GM19240 (cell line): ENCODE results near the gene LYPD4.

Experiments
- DNase-seq: peaks from one replicate; pipeline ENCODE4 v3.0.0; 2011; ENCODE audit warnings: low spot score; ENCODE audit not compliant: insufficient read length

The LYPD4 gene

GRCh38 chr19:41872775-41873647 lies 28.5 kb upstream of the LYPD4 start:
- DNase-seq = no peak

- DNase-seq = no peak
These were observed 27.9 kb upstream of the LYPD4 start for GRCh38 chr19:41872384-41872774.

DNA sequence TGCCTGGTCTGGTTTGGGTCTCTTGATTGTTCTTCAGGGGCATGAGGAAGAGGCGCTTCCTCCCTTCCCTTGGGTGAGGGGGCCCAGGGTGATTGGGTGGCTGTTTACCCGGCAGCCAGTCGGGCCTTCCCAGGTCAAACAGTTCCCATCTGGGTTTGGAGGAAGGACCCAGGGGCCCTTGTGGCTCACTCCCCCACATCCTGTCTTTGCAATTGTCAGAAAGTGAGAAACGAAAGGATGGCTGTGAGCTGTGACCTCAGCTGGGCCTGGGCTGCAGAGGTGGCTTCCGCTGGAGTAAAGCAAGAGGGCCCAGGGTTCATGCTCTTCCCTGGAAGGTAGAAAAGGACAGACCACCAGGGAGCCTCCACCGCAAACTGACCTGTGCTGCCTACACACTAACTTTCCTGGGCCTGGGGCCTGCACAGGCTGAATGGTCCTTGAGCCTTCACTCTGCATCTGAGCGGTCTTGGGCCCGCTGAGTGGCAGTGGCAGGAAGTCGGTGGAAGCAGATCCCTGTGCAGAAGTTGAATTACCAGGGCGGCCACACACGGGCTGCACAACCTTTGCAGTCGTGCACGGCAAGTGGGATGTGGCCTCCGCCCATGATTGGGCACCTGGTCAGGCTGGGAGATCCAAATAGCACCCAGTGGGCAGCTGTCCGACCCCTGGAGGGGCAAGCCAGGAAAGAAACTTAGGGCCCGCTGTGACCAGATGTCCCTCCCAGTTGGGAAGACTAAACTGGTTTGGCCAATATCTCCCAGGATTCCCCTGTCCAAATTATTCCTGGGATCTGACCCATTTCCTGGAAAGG lies 27.3 kb upstream of the LYPD4 start:
- DNase-seq = peak; percentile 63

DNA sequence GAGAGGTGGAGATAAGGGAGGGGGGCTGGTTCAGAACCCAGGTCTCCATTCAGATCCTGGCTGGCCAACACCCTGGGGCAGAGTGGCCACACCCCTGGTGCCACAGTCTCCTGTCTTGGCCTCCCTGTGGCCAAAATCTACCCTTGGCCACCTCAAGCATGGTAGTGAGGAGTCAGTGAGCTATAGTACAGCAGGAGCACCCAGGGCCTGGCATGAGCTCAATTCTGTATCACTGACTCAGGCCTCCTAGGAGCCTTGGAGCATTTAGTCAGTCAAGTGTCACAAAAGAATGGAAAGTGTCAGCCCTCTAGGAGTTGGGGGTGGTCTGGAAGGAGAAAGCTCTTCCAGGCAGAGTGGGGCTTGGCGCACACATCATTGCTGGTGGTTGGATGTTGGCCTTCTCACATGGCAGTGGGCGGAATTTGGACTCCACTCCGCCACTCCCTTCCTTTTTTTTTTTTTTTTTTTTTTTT lies 26.0 kb upstream of the LYPD4 start:
- no peak for DNase-seq

DNA sequence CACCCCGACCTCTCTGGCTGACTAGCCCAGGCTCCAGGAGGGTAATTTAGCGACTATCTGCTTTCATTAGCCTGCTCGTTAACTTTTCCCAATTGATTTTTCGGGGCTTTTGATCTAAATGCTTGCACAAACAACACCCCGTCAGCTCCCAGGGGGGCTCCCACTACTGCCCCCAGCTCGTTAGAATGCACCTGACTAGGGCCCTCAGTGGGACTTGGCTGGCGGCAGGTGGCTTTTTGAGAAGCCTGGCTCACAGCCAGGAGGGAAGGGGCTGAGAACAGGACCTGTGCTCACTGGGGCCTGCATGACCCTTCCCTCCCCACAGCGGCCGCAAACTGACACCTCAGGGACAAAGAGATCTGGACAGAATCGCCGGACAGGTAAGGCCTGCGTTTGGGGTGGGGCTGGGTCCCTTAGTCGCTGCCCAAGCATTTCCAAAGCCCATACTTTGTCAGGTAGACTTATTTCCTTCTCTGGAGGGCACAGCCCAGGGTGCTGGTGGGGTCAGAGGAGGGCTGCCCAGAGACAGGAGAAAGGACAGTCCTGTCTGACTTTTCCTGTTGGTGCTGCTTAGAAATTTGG lies 25.0 kb upstream of the LYPD4 start:
- no peak for DNase-seq

DNA sequence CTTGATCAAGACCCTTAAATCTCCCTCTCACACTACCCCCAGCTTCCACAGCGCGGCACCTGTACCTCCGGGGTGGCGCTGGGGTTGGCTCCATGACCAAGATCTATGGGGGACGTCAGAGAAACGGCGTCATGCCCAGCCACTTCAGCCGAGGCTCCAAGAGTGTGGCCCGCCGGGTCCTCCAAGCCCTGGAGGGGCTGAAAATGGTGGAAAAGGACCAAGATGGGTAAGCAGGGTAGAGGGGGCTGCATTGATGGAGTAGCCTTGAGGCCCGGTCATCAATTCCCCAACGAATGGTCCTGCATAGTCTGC lies 24.5 kb upstream of the LYPD4 start:
- no peak for DNase-seq

GRCh38 chr19:41868120-41868988 lies 23.9 kb upstream of the LYPD4 start:
- no peak for DNase-seq

DNA sequence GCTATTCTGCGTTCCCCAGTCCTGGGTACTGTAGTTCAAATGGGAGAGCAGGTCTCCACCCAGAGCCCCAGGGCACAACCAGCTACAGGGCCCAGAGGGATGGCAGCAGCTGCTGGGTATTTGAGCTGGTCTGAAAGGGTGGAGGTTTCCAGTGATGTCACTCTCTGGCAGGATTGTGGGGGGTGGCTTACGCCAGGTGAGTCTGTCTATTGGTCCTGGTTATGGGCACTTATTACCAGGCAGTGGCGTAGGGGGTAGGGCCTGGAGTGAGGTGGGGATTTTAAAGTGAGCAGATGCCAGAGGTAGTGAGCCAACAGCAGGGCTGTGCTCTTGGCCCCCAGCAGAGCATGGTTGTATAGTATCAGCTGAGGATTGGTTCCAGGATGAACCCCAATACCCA lies 21.8 kb upstream of the LYPD4 start:
- DNase-seq = no peak

DNA sequence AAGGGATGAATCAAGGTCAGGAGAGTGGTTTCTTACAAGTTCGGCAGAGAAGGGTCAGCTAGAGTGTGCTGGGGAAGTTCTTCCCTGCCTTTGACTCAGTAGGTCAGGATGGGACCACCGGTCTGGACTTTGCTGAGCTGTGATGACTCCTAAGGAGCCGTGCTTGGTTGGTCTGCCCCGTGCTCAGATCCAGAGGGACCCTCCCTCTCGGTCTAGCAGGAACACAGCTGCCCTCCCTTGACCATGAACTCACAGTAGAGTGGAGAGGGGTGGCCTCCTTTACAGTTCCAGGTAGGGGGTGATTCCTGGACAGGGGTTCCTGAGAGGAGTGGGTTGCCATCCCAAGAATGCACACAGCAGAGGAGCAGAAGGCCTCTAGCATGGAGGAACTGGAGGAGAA lies 19.9 kb upstream of the LYPD4 start:
- DNase-seq = no peak

DNA sequence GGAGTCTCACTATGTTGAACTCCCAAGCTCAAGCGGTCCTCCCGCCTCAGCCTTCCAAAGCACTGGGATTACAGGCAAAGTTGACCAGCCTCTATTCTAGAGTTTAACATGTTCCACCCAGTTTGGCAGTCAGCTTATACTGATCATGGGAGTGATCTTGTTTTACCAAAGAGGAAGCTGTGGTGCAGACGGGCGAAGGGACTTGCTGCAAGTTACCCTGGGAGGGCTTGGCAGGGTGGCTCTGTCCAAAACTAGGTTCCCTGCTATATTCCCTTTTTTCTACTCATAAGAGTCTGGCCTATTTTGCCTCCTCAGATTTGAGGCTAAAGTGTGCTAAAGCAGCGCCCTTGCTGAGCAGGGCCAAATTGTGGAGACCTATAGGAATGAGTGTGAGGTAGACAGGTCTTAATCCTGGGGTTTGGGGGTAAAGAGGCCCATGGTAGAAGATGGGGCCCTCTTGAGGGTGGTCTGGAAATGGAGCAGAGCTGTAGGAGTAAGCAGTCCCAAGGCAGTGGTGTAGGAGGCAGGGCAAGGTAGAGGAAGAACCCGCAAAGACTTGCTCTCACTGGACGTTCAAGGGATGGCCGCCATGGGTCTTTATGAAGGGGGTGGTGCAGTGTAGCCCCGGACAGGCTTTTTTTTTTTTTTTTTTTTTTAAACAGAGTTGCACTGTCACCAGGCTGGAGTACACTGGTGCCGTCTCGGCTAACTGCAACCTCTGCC lies 18.9 kb upstream of the LYPD4 start:
- no peak for DNase-seq

DNA sequence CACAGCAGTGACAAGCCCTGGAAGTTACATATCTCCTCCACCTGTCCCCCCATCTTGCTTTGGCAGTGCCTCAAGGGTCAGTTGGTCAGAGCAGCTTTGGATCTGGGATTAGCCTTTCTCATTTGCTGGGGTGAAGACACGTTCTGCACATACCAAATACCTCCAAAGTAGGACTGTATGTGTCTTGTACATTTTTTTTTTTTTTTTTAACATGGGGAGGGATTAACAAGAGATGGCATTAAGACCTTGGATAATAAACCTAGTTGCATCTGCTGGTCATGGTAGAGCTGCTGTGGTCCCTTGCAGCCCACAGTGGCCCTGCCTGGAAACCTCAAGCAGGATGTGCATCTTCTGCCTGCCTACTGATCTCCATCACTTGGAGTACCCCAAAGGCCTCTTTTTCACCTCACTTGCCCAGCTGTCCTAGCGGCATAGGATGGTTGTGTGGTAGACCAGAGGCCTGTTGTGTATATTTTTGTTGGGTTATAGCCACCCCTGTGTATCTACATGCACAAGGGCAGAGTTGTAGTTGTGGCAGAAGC lies 18.0 kb upstream of the LYPD4 start:
- no peak for DNase-seq

DNA sequence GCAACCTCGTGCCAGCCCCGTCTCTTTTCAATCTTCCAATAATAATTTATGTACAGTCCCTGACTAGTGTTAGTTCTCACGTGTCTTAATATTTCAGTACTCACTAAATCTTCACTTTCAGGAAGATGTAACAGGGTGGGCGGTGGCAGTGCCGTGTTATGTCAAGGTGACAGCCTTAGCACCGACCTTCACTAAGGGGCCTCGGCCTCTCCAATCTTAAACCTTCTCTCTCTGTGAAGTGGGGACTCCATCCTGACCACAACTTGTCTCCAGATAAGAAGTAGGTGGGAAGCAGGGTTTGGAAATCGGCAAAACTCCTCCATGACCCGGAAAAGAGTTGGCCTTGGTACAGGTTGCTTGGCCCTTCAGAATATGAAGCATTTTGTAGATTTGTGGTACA lies 17.4 kb upstream of the LYPD4 start:
- DNase-seq = no peak

DNA sequence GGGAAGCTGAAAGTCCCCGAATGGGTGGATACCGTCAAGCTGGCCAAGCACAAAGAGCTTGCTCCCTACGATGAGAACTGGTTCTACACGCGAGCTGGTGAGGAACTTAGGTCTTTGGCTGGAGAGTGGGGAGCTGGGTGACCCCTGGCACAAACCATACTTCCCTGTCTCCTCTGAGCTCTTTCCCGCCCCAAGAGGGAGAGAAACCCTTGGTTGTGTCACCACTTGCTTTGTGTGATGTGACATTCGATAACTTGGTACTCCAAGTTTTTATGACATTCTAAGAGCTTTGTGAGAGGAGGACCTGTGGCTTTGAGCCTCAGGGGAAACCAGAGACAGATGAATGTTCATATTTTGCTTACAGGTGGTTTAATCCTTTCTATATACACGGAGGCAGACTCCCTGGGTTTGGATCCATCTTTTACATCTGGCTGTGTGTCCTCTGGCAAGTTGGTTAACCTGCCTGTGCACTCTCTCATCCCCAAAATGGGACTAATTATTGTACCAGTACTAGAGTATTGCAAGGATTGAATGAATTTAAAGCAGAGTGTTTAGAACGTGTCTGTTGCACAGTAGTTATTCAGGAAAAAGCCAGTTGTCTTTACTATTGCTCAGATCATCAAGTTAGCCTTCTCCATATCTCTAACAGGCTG lies 16.8 kb upstream of the LYPD4 start:
- no peak for DNase-seq

- no peak for DNase-seq
These were observed 16.1 kb upstream of the LYPD4 start for GRCh38 chr19:41860419-41861115.

- peak; percentile 86 for DNase-seq
These were observed 15.3 kb upstream of the LYPD4 start, which contains the start of gene RPS19 for GRCh38 chr19:41859618-41860418. TSS of gene RPS19 (plus strand) at chr19:41860255. CDS start at chr19:41860775, 520 bp downstream.

DNA sequence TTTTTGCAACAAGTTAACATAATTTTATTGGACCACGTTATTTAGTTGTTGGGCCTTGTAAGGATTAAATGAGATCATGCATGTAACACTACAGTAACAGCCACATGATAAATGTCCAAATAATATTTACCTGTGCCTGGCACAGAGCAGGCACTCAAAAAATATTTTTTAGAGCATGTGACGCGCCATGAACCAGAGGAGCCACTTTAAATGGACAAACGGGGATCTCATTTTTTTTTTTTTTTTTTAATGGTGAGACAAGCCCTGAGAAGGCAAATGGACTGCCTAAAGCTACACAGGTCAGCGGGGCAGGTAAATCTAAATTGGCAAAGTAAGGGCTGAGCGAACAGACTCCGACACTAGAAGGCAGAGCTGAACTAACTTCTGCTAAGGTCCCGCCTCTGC lies 14.7 kb upstream of the LYPD4 start:
- no peak for DNase-seq

- DNase-seq = no peak
These were observed 9.3 kb upstream of the LYPD4 start for GRCh38 chr19:41853768-41854167.

DNA sequence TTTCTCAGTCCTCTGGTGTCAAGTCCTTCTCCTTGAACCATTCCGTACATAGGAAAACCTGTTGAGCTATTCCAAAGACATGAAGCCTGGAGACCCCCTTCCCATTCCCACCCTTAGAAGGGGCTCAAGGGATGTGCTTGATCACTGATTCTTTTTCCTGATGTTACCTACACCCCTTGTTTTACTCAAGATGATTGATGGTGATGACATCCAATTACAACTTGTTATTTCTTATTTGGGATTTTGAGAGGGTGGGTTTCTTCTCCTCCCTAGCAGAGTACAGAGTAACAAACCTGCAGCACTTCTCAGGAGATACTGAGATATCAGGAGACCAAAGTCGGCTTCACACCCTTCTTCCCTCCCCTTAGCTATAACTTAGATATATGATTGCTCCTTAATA lies 8.9 kb upstream of the LYPD4 start:
- no peak for DNase-seq
